ENCODE data around the gene CMIP.
"Not testable (repeated sequence)": the region's sequence is repeated elsewhere in the genome, so short reads cannot be mapped to it uniquely, and the experiment has no call there.

Gene CMIP

GRCh38 chr16:81571592-81572385, 127.2 kb downstream of the CMIP start:
- DNase-seq: no peak

- no peak for DNase-seq
These were observed 128.0 kb downstream of the CMIP start for GRCh38 chr16:81572386-81573144.

GRCh38 chr16:81573533-81574020, 129.0 kb downstream of the CMIP start:
- DNase-seq: no peak

- DNase-seq: no peak
These were observed 129.6 kb downstream of the CMIP start for GRCh38 chr16:81574168-81574567.

- DNase-seq: no peak
These were observed 130.7 kb downstream of the CMIP start for GRCh38 chr16:81575307-81575706.

- no peak for DNase-seq
These were observed 131.2 kb downstream of the CMIP start for GRCh38 chr16:81575834-81576233.

- no peak for DNase-seq
These were observed 132.1 kb downstream of the CMIP start for GRCh38 chr16:81576696-81577095.

GRCh38 chr16:81577272-81577671, 132.7 kb downstream of the CMIP start:
- not testable (repeated sequence) for DNase-seq

- DNase-seq: no peak
These were observed 133.5 kb downstream of the CMIP start for GRCh38 chr16:81578076-81578475.

- no peak for DNase-seq
These were observed 134.2 kb downstream of the CMIP start for GRCh38 chr16:81578636-81579413.

GRCh38 chr16:81581107-81581506, 136.5 kb downstream of the CMIP start:
- DNase-seq: peak; percentile 87

- no peak for DNase-seq
These were observed 138.2 kb downstream of the CMIP start for GRCh38 chr16:81582655-81583441.

GRCh38 chr16:81583893-81584631, 139.5 kb downstream of the CMIP start:
- DNase-seq: peak; percentile 68

- peak; percentile 30 for DNase-seq
These were observed 141.2 kb downstream of the CMIP start for GRCh38 chr16:81585785-81586184.

- DNase-seq: no peak
These were observed 141.8 kb downstream of the CMIP start for GRCh38 chr16:81586417-81586816.

GRCh38 chr16:81586977-81587625, 142.5 kb downstream of the CMIP start:
- DNase-seq: no peak

- no peak for DNase-seq
These were observed 143.1 kb downstream of the CMIP start for GRCh38 chr16:81587626-81588160.

- DNase-seq: no peak
These were observed 143.9 kb downstream of the CMIP start for GRCh38 chr16:81588326-81589081.

GRCh38 chr16:81589975-81590650, 145.5 kb downstream of the CMIP start:
- no peak for DNase-seq
